Ascending aorta (tissue), 2 donors: ENCODE data around the gene TP53AIP1. TPM values are rescaled to one million over a fixed set of nuclear protein-coding genes. Genes with fewer than 3 reads are reported as not detected.

Experiments used
- DNase-seq, 2 donors: peaks; one replicate each; pipeline ENCODE4 v3.0.0-alpha.2; 2019; ENCODE audit warnings: low spot score in 2 of 2
- H3K27ac ChIP-seq, 2 donors: fragments of 200-600 bp; sonication (generic); one replicate each; pipeline ENCODE4 v1.5.1; 2016 to 2017; ENCODE audit warnings: mild to moderate bottlenecking in 1 of 2
- H3K27me3 ChIP-seq: fragments of 200-600 bp; sonication (generic); one replicate; pipeline ENCODE4 v1.5.1; 2017
- H3K36me3 ChIP-seq, 2 donors: fragments of 200-600 bp; sonication (generic); one replicate each; pipeline ENCODE4 v1.5.1; 2016
- H3K4me1 ChIP-seq, 2 donors: fragments of 200-600 bp; sonication (generic); one replicate each; pipeline ENCODE4 v1.5.1; 2016 to 2017; ENCODE audit warnings: mild to moderate bottlenecking in 1 of 2
- H3K4me3 ChIP-seq, 2 donors: fragments of 200-600 bp; sonication (generic); one replicate each; pipeline ENCODE4 v1.5.1; 2016 to 2017; ENCODE audit warnings: mild to moderate bottlenecking in 1 of 2
- H3K9me3 ChIP-seq, 2 donors: fragments of 200-600 bp; sonication (generic); one replicate each; pipeline ENCODE4 v1.5.1; 2016
- intact Hi-C: fragments of 100-400 bp; cut with DNase I; formaldehyde crosslinking; loops from one replicate; pipeline ENCODE4 v1.15.1; 2023
- total RNA-seq: library from RNA; depleted of rRNA; stranded (reverse); fragments of >200 nt; gene quantifications from one replicate; pipeline ENCODE4 v1.1.0, GENCODE V29; 2016
- TF ChIP-seq, protein P1 (sequence below), 3 experiments: fragments of 200-600 bp in 2 of 3; fragments of 450-650 bp in 1 of 3; sonication (generic) in 2 of 3; IDR thresholded peaks; one replicate each; pipeline ENCODE4 v1.5.1; 2016 to 2019; ENCODE audit warnings: antibody characterized with exemption in 3 of 3, mild to moderate bottlenecking in 1 of 3, moderate library complexity in 1 of 3

Gene TP53AIP1, protein sequence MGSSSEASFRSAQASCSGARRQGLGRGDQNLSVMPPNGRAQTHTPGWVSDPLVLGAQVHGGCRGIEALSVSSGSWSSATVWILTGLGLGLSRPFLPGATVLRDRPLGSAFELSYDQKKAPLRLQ
- total RNA-seq: not detected

DNA sequence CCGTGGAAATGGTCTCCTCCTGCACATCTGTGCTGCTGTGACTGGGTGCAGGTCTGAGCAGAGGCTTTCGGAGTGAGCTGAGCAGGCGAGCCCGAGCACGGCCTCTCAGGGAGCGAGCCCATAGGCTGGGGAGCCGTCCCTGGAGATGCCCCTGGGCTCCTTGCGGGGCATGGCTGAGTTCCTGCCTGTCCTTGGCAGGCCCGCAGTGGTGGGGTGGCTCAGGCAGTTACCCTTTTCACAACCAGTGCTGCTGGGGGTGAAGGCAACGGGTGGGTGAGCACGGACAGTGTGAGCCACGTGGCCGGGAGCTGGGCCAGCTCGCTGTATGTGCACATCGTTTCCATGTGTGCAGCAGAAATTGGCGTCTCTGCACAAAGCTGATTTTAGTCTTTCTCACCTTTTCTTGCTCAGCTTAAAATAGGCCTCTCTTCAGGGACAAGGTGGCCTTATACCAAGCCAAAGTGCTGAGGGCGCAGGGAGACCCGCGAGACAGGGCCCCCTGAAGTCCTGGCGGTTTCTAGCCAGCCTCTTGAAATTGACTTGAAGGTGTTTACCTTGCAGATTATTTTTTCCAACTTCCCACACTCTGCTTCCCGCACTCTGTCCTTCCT is at the start of gene TP53AIP1:
Gene TP53AIP1, minus strand, starts transcription at position 55 of the 611 bp plus-strand sequence. CDS start 5,053 bp downstream, outside the sequence.
- intact Hi-C loops: no loop called here
- DNase-seq: no peak
- Histone ChIP-seq H3K9me3 (no peaks in the 10 kb centered on the region), H3K4me1 (no peaks in the 10 kb centered on the region), H3K4me3 (no peak within 1 kb of the TSS), H3K36me3 (no peaks in the 10 kb centered on the region), H3K27me3 (no peaks in the 10 kb centered on the region), H3K27ac (no peak within 1 kb of the TSS)
- TF ChIP-seq, protein P1, sequence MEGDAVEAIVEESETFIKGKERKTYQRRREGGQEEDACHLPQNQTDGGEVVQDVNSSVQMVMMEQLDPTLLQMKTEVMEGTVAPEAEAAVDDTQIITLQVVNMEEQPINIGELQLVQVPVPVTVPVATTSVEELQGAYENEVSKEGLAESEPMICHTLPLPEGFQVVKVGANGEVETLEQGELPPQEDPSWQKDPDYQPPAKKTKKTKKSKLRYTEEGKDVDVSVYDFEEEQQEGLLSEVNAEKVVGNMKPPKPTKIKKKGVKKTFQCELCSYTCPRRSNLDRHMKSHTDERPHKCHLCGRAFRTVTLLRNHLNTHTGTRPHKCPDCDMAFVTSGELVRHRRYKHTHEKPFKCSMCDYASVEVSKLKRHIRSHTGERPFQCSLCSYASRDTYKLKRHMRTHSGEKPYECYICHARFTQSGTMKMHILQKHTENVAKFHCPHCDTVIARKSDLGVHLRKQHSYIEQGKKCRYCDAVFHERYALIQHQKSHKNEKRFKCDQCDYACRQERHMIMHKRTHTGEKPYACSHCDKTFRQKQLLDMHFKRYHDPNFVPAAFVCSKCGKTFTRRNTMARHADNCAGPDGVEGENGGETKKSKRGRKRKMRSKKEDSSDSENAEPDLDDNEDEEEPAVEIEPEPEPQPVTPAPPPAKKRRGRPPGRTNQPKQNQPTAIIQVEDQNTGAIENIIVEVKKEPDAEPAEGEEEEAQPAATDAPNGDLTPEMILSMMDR (IDR thresholded peaks at IDR 0.05): no peak

GRCh38 chr11:128988242-128988970 is 45.7 kb upstream of the TP53AIP1 start:
- Histone ChIP-seq H3K27me3 (no peaks in the 10 kb centered on the region), H3K27ac (no peak overlapping the region), H3K4me3 (no peak overlapping the region), H3K9me3 (no peaks in the 10 kb centered on the region), H3K36me3 (no peaks in the 10 kb centered on the region), H3K4me1 (no peaks in the 10 kb centered on the region)
- intact Hi-C loops: no loop called here
- TF ChIP-seq, protein P1 (IDR thresholded peaks at IDR 0.05): no peak
- DNase-seq: no peak

DNA sequence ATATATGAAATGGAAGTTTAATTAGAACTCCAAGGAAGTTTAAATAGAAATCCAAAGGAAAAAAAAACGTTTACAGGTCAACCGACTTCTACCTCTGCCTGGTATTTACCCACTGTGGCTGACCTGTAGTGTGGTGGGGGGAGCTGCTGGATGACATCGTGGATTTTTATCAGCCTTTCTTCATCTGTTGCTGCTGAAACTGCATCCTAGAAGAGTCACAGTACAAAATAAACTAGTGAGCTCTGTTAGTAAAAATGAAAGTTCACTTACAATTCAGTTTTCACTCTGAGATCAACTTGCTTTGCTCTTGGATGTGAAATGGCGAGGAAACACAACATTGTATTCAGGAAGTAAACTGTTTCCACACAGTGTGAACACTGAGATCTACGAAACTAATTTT is 43.2 kb upstream of the TP53AIP1 start:
- intact Hi-C loops: no loop called here
- H3K4me1 ChIP-seq: no peaks in the 10 kb centered on the region
- no peak for DNase-seq
- H3K27me3 ChIP-seq: no peaks in the 10 kb centered on the region
- H3K27ac ChIP-seq: no peak overlapping the region
- peaks cover 3 to 9% of the 10 kb centered on the region in 2 donors for H3K36me3 ChIP-seq
- H3K9me3 ChIP-seq: no peaks in the 10 kb centered on the region
- no peak overlapping the region for H3K4me3 ChIP-seq
- TF ChIP-seq, protein P1 (IDR thresholded peaks at IDR 0.05): no peak

- intact Hi-C loops: no loop called here
- Histone ChIP-seq H3K4me1 (no peaks in the 10 kb centered on the region), H3K27ac (no peak overlapping the region), H3K4me3 (no peak overlapping the region), H3K9me3 (no peaks in the 10 kb centered on the region), H3K27me3 (no peaks in the 10 kb centered on the region), H3K36me3 (peaks cover 5 to 12% of the 10 kb centered on the region in 2 donors)
- no peak for DNase-seq
- TF ChIP-seq, protein P1 (IDR thresholded peaks at IDR 0.05): no peak
Measured at GRCh38 chr11:128983023-128983422, 40.4 kb upstream of the TP53AIP1 start.

DNA sequence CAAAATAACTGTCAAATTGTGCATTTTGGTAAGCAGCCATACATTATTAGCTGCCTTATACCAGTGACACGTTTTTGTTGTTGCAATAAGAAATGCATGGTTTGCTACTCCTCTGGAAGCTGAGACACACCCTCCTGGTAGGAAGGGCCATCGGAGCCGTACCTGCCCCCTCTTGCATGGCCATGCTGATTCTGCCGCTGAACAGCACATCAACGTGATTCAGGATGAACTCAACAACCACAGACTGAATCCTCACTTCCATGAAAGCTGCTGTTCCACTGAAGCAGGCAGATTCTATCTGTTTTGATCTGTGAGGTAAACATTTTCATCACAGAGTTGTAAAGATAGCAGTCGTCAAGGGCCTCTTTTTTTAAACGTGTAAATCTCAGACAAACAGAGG is 38.6 kb upstream of the TP53AIP1 start:
- no peak overlapping the region for H3K4me3 ChIP-seq
- intact Hi-C loops: no loop called here
- H3K27ac ChIP-seq: no peak overlapping the region
- H3K9me3 ChIP-seq: no peaks in the 10 kb centered on the region
- H3K4me1 ChIP-seq: no peaks in the 10 kb centered on the region
- H3K36me3 ChIP-seq: peaks cover 18 to 25% of the 10 kb centered on the region in 2 donors
- no peaks in the 10 kb centered on the region for H3K27me3 ChIP-seq
- TF ChIP-seq, protein P1 (IDR thresholded peaks at IDR 0.05): no peak
- DNase-seq: no peak
